NCI-H82 (cell line): ENCODE results near the gene SNTG2.
A peak's percentile ranks its signal among the peaks of the same experiment; 100 is the strongest.
"Not testable (repeated sequence)": the region's sequence is repeated elsewhere in the genome, so short reads cannot be mapped to it uniquely, and the experiment has no call there.

Experiments used
- DNase-seq: peaks from one replicate; lab custom pipeline; 2025; lab: John Stamatoyannopoulos, UW

Gene SNTG2

DNA sequence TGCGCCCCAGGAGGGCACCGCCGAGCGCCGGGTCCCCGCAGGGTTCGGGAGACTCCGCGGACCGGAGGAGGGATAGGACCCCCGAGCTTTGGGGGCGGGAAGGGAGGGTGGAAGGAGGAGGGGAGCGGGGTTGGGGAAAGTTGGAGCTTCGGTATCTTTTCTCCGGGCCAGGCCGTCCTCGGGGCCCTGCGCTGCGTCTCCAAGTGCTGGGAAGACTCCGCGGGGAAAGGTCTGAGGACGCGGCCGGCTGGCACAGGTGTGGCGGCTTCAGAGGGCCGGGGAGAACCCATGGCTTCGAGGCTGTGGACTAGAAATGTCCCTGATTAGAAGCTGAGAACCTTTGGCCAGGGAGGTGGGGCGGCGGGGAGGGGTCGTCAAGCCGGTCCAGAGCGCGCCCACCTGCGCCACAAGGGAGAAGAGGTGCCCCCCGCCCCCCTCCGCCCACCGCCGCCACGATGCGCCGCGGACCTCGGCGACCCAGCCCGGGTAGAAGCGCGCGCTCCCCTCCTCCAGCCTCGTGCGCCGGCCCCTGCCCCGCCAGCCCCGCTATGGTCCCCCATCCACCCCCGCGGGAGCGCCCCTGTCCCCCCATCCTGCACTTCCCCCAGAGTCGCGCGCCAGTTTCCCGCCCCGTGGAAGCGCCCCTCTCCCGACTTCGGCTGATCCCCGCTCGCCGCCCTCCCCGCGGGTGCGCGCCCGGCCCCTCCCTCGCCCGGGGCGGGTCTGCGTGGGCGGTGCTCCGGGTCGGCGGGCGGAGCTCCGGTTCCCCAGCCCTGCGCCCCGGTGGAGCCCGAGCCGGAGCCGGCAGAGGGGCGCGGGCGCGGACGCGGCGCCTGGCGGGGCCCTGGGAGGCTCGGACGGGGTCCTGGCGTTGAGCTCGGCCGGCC is at the start of gene SNTG2:
SNTG2 (plus strand) TSS at position 770 of the 887 bp plus-strand sequence. CDS start 148 bp downstream, outside the sequence.
- peak; percentile 35 for DNase-seq

DNA sequence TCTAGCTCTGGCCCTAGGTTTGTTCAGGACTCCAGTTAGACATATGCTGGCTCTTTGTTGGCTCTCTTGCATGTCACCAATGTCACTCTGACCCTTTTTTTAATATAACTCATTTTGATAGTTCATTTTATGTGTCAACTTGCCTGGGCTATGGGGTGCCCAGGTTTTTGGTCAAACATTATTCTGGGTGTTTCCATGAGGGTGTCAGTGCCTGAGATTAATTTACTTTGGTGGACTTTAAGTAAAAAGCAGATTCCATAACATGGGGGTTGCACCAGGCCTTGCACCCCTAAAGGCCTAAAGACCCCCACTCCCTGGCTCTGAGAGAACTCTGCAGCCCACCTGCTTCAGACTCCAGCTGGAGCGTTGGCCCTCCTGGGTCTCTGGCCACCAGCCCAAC is 48.1 kb upstream of the SNTG2 start:
- DNase-seq, result no peak

DNA sequence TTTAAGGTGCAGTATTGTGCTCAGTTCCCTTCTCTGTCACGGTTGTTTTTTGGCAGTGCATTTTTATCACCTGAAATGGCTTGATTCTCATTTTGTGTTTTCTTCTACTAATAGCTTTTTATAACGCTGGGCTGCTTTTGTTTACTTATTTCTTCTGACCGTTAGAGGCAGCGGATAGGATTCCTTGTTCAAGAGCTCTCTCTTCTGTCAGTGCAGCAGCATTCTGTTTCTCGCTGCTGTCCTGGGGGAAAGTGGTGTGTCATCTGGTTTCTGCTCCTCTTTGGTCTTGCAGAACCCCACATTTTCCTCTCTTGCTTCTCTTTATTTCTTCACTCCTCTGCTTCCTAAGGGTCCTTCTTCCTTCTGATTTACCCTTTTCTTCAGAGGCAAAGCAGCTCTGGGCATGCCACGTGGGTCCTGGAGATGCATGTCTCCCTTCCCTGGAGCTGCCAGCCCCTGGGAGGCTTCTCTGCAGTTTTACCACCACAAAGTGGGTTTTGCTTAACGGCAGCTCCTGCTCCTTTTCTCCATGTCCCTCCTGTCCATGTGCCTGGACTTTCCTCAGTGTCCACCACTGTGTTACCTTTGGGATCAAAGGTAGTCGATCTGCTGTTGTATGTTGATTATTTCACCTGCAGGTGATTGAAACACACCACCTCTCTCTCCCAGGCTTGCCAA is 47.3 kb upstream of the SNTG2 start:
- no peak for DNase-seq

DNA sequence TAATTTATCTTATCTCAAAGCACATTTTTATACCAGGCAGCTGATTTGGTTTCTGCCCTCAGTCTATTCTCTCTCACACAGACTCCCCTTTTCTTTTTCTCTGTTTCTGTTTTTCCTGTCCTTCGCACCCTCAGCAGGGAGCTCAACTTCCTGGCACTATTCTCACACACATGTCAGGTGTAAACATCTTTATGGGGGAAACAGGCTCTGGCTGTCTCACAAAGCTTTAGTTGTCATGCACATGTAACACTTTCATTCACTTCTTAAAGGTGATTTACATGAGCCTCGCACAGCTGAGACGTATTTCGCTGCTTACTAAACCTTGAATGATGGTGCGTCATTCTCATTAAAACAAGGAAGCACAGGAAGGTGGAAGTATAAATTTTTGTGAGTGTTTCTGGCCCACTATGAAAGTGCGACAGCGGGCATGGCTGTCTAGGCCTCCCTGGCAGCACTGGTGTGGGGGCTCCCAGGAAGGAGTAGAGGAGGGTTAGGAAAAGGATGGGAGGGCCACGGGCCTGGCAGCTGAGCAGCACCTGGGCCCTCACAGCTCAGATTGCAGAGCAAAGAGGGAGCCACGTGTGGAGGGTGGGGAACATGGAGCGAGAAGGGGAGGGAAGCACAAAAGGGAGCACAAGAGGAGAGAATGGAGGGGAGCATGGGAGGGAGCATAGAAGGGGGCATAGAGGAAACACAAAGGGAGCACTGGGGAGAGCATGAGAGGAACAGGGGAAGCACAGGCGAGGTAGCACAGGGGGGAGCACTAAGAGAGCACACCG is 46.2 kb upstream of the SNTG2 start:
- DNase-seq, result no peak

DNA sequence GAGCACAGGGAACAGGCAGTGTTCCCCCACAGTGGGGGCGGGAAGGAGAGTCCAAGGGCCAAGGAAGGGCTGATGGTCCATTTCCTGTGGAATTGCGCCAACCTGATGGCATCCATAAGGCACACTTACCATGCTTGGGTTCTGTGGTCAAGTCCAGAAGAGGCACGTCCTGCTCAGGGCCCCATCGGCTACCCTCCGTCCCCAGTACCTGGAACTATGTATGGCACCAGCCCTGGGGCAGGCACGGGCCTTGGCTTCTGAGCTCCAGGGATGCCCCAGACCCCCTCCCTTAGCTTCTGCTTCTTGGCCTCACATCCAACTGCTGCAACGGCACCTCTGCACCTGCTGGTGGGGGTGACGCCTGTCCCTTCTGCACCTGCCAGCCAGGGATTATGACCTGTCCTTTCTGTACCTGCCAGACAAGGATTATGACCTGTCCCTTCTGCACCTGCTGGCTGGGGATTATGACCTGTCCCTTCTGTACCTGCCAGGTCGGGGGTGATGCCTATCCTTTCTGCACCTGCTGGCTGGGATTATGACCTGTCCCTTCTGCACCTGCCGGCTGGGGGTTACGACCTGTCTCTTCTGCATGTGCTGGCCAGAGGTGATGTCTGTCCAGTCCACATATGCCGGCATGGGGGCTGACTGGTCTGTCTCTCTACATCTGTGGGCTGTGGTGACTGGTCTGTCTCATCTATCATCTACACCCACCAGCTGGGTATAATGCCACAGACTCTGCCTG is 45.4 kb upstream of the SNTG2 start:
- DNase-seq, result no peak

DNA sequence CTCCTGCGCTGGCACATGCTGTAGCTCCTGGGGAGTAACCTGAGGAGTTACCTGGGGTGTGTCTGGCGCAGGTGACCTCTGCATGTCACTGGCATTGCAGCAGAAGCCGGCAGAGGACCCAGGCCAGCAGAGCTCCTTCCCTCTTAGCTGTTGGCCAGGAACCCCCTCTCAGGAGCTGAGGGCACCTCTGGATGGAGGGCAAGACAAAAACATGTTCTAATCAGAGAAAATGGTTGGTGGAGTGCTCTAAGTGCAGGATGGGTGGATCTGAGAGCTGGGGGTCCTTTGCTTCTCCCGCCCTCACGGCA is 44.9 kb upstream of the SNTG2 start:
- DNase-seq, result no peak

DNA sequence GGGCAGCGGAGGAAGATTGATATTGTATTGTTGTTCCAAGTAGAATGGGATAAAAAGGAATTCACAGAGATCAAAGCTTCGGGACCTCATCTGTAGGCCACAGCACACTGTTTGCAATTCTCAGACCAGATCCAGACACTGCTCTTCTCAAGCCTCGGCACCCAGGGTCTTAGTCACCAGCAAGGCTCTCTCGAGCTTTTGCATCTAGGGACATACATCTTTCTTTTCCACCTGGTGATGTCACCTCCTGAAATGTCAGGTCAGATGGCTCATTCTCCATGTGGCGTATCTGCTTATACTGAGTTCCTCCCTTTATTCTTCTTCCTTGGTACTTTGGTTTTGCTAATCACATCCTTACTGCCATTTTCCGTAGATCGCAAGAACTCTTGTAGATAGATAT is 42.9 kb upstream of the SNTG2 start:
- no peak for DNase-seq

DNA sequence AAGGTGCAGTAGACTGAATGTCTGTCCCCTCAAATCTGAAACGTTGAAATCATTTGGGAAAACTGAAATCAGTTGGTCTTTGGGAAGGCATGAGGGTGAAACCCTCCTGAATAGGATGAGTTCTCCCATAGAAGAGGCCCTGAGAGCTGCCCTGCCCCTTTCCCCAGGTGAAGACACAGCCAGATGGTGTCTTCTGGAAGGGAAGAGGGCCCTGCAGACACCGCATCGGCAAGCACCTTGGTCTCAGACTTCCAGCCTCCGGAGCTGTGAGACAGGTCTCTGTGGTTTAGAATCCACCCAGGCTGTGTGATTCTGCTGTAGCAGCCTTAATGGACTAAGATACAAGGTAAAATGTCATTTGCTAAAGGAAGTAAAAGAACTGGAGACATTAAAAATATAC is 42.1 kb upstream of the SNTG2 start:
- no peak for DNase-seq

DNA sequence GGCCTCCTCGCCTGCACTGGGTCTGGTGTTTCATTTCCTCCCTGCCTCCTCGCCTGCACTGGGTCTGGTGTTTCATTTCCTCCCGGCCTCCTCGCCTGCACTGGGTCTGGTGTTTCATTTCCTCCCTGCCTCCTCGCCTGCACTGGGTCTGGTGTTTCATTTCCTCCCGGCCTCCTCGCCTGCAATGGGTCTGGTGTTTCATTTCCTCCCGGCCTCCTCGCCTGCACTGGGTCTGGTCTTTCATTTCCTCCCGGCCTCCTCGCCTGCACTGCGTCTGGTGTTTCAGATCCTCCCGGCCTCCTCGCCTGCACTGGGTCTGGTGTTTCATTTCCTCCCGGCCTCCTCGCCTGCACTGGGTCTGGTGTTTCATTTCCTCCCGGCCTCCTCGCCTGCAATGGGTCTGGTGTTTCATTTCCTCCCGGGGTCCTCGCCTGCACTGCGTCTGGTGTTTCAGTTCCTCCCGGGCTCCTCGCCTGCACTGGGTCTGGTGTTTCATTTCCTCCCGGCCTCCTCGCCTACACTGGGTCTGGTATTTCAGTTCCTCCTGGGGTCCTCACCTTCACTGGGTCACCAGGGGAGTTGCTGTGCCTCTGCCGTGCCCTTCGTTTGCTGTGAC is 40.8 kb upstream of the SNTG2 start:
- DNase-seq, result not testable (repeated sequence)

DNA sequence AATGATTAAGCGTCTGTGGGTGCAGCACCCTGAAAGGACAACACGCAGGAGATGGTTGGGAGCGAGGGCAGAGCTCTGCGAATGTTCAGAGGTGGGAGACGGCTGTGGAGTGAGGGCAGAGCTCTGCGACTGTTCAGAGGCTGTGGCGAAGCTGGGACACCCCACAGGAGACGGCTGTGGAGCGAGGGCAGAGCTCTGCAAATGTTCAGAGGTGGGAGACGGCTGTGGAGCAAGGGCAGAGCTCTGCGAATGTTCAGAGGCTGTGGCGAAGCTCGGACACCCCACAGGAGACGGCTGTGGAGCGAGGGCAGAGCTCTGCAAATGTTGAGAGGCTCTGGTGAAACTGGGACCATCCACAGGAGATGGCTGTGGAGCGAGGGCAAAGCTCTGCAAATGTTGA is 40.0 kb upstream of the SNTG2 start:
- no peak for DNase-seq

DNA sequence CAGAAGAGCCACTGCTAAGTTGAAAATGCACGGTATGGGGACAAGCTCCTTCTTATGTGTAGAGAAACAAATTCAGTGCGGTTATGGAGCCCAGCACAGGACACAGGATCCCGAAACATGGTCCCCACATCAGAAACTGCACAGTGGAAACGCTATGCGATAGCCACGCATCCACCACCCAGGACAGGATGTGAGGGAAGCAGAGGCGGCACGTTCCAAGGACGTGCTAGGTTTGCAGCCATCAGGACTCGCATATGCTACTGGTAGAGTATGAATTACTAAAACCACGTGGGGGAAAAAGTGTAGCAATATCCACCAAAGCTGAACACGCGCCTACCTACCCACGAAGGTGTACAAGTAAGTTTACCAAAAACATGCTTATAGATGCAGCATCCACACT is 34.7 kb upstream of the SNTG2 start:
- no peak for DNase-seq

DNA sequence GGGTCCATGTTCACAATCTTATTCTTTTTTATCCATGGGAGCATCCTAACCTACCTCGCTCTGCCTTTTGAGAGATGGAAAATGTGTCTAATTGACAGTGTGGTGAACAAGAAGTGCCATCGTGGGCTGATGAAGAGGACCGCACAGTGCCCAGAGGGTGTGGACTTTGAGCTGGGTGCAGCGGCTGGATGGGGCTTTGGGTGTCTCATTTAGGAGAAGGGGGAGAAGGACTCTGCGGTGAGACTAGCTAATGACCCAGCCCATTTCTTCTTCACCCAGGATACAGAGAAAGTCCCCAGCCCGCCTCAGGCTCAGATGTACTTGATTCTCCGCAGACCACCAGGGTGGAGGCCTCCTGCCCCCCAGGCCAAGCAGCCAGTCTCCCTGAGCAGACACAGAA is 33.7 kb upstream of the SNTG2 start:
- no peak for DNase-seq

DNA sequence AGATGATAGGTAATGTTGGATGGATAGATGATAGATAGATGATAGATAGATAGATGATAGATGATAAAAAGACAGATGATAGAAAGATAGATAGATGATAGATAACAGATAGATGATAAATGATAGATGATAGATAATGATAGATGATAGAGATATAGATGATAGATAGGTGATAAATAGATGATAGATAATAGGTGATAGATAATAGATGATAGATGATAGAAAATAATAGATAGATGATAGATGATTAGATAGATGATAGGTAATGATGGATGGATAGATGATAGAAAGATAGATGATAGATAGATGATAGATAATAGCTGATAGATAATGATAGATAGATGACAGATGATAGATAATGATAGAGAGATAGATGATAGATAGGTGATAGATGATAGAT is 31.0 kb upstream of the SNTG2 start:
- DNase-seq, result no peak

DNA sequence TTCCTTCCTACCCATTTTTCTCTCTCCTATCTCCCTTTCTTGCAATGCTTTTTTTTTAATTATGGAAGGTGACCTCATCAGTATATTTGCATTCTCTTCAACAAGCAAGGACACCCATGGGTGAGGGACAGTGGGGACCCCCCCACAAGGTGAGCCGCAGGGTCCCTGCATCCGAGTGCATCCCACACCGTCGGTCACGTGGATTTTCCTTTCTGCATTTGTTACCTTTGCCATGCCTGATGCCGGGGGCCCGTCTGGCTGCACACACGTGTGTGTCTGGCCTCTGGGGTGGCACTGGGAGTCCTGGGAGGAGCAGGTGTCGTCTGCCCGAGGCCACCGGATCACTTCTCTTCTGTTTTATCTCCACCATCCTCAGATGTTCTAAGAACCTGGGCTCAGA is 30.1 kb upstream of the SNTG2 start:
- DNase-seq, result no peak

DNA sequence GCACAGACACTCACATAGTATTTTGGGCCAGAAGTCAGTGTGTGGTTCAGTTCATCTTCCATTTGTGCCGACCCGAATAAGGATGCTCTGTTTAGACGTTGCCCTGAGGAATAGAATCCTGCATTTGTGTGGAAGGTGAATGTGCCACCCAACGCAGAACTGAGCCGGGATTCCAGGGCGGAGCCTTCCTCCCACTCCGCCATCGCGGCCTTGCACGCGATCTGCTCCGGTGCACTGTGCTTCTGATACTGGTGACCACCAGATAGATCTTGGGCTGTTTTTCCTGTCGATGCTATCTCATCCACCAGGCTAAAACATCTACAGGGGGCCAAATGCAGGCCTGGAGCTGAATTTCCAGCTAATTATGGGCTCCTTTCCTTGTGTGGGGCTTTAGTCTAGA is 29.6 kb upstream of the SNTG2 start:
- no peak for DNase-seq

DNA sequence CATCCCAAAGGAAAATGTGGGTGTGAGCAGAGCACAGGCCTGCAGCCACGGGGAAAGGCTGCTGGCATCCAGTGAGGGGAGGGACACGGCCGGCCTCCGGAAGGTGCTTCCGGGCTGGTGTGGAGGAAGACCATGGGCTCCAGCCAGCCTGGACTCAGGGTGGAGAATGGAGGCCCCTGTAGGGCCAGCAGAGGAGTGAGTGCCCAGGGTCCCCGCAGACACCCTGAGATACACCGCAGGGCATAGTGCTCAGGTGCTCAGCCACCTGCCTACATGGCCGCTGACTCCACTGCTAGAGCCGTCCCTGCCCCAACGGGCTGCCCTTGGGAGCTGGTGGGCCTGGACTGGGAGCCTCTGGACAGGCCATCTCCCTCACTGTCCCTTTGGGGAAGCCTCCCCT is 28.5 kb upstream of the SNTG2 start:
- no peak for DNase-seq

DNA sequence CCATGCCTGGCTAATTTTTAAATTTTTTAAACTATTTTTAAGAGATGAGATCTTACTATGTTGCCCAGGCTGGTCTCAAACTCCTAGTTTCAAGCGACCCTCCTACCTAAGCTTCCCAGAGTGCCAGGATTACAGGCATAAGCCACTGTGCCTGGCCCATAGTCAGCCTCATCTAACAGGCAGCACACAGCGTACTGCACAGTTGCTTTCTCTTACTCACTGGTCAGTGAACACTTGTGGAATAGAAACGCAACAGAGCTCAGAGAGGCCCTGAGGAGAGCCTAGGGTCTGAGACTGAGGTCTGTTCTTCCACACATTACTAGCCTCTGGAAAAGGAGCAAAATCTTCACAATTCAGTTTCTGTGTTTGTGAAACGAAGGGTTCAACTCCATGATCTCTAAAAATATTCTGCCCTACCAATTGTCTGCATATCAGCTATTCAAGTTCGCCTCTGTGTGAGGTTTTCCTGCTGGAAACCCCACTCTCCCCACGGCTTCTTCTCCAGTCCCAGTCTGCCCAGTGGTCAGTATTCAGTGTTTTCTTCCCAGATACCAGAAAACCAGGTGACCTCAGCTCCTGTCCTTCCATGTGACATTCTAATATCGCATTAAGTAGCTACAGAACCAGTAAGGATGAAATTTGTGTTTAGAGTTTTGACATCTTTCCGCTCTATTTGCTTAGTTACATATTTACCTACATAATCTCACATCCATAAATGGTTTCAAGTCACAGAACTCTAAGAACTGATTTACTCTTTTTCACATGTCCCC is 26.6 kb upstream of the SNTG2 start:
- DNase-seq, result no peak

DNA sequence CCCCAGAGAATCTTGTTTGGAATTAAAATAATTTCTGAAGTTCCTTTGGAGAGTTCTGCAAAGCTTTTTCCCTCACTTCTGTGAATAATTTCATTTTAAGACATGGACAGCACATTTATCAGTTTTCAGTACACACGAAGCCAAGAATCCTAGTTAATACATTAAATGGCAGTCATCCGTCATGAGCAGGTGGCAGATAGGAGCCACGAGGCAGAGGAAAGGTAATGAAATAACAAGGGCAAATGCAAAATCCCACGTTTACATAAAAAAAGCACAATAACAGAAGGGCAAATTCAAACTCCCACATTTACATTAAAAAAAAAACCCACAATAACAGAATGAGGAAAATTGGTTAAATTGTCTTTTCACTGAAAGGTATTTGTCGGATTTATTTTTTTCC is 25.9 kb upstream of the SNTG2 start:
- no peak for DNase-seq

DNA sequence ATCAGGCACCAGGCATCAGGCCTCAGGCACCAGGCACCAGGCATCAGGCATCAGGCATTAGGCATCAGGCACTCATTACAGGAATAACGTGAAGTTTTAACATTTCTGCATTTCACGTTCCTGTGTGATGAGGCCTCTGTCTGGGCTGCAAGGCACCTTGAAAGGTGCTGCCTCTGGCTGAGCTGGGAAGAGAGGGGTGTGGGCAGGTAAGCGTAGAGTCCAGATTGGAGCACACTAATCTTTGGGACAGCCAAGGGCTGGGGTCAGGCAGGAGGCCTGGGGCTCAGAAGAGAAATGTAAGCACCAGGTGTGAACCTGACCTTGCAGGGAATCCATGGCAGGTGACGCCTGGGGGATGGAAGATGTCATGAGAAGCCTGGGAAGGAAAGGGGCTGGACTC is 25.3 kb upstream of the SNTG2 start:
- DNase-seq, result no peak

DNA sequence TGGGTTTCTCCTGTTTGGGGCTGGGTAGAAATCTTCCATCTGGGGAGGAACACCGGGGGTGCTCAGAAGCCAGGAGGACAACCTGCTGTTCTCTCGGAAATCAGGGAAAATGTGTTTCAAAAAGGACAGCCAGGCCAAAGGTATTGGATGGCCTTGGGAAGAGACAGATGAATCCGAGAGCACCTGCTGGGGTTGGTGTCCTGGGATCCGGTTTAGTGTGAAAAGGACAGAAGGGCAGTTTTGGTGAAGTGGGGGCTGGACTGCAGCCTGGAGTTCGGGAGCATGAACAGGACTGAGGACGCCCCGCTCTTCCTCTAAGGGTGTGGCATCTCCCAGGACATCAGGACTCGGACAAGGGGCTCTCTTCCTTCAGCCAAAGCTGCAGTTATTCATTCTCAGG is 24.9 kb upstream of the SNTG2 start:
- DNase-seq, result no peak

DNA sequence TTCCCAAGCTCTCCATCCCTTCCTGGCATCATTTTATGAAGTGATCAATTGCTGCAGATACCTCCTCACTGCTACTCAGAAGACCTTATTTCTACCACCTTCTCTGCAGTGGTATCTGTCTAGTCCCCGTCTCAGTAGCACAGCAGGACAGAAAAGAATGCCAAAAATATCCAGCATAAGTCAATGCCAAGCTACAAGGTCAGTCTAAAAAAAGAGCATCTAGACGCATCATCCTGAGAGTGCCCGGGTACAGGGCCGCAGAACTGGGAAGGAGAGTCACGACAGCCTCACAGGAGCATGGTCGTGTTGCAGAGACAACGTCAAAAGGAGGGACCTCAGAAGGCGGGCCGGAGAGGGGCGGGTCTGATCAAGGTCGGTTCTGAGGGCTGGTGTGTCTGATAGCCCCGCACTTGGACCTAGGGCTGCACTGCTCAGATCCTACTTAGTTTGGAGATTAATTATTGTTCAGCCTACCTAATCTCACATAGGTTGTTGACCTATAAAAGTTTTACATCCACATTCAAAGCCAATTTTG is 24.3 kb upstream of the SNTG2 start:
- no peak for DNase-seq
